Astrocyte (in vitro differentiated cells and primary cell): ENCODE measurements around the gene COL16A1. TPM values are rescaled to one million over a fixed set of nuclear protein-coding genes. Genes with fewer than 3 reads are reported as not detected.
A peak's percentile ranks its signal among the peaks of the same experiment; 100 is the strongest.

ENCODE experiments used
- DNase-seq: peaks from one replicate; pipeline ENCODE4 v3.0.0-alpha.2; 2010; ENCODE audit warnings: low read depth
- FAIRE-seq: peaks from 2 replicates; lab custom pipeline; 2011; peaks lifted over from hg19 to GRCh38; lab: Jason Lieb, UNC
- H2AFZ ChIP-seq: 2 replicates; pipeline ENCODE4 v1.6.0; 2012; ENCODE audit warnings: low read depth, low read length, inconsistent platforms
- H3K27ac ChIP-seq: 2 replicates; pipeline ENCODE4 v1.5.1; 2011; ENCODE audit warnings: low read depth, low read length, inconsistent platforms
- H3K27me3 ChIP-seq: 2 replicates; pipeline ENCODE4 v1.6.0; 2011; ENCODE audit warnings: low read length, inconsistent platforms; ENCODE audit not compliant: insufficient read depth
- H3K36me3 ChIP-seq: 2 replicates; pipeline ENCODE4 v1.5.1; 2011; ENCODE audit warnings: low read length, inconsistent platforms; ENCODE audit not compliant: insufficient read depth
- H3K4me1 ChIP-seq: 2 replicates; pipeline ENCODE4 v1.5.1; 2011; ENCODE audit warnings: low read length, inconsistent platforms; ENCODE audit not compliant: insufficient read depth
- H3K4me2 ChIP-seq: 2 replicates; pipeline ENCODE4 v1.6.0; 2012; ENCODE audit warnings: low read length, inconsistent platforms
- H3K4me3 ChIP-seq: 2 replicates; pipeline ENCODE4 v1.5.1; 2011; ENCODE audit warnings: low read depth, mild to moderate bottlenecking, low read length, inconsistent platforms; ENCODE audit not compliant: insufficient read depth
- H3K79me2 ChIP-seq: 2 replicates; pipeline ENCODE4 v1.6.0; 2012; ENCODE audit warnings: mild to moderate bottlenecking, low read length, inconsistent platforms; ENCODE audit not compliant: insufficient read depth
- H3K9ac ChIP-seq: 2 replicates; pipeline ENCODE4 v1.6.0; 2012; ENCODE audit warnings: mild to moderate bottlenecking, low read length, inconsistent platforms
- H3K9me3 ChIP-seq: 2 replicates; pipeline ENCODE4 v1.5.1; 2012; ENCODE audit warnings: low read depth, mild to moderate bottlenecking, low read length, inconsistent platforms; ENCODE audit not compliant: insufficient read depth
- H4K20me1 ChIP-seq: 2 replicates; pipeline ENCODE4 v1.6.0; 2012; ENCODE audit warnings: low read length, inconsistent platforms; ENCODE audit not compliant: insufficient read depth
- H3K27ac Mint-ChIP-seq: one replicate; pipeline ENCODE4 v1.8.0; 2021; ENCODE audit warnings: mild to moderate bottlenecking, mixed read lengths; ENCODE audit not compliant: unreplicated experiment
- H3K27me3 Mint-ChIP-seq: one replicate; pipeline ENCODE4 v1.8.0; 2021; ENCODE audit warnings: low read depth, mixed read lengths; ENCODE audit not compliant: unreplicated experiment
- H3K36me3 Mint-ChIP-seq: one replicate; pipeline ENCODE4 v1.8.0; 2021; ENCODE audit warnings: low read depth, mixed read lengths; ENCODE audit not compliant: unreplicated experiment
- H3K4me1 Mint-ChIP-seq: one replicate; pipeline ENCODE4 v1.8.0; 2021; ENCODE audit warnings: low read depth, mixed read lengths; ENCODE audit not compliant: unreplicated experiment
- H3K4me3 Mint-ChIP-seq: one replicate; pipeline ENCODE4 v1.8.0; 2021; ENCODE audit warnings: mild to moderate bottlenecking, moderate library complexity, mixed read lengths; ENCODE audit not compliant: unreplicated experiment
- H3K9me3 Mint-ChIP-seq: one replicate; pipeline ENCODE4 v1.8.0; 2021; ENCODE audit warnings: mild to moderate bottlenecking, mixed read lengths; ENCODE audit not compliant: unreplicated experiment
- EZH2 ChIP-seq: IDR thresholded peaks from 2 replicates; pipeline ENCODE4 v1.6.1; 2012; ENCODE audit warnings: mild to moderate bottlenecking, low read length, inconsistent platforms; ENCODE audit not compliant: insufficient read depth
- total RNA-seq: library from RNA; stranded (reverse); gene quantifications from 2 replicates; pipeline ENCODE4 v1.2.1, GENCODE V29; 2021
- TF ChIP-seq, protein P1 (sequence below): IDR thresholded peaks from 2 replicates; pipeline ENCODE4 v1.5.1; 2011; ENCODE audit warnings: low read depth, mild to moderate bottlenecking, inconsistent platforms, low read length, moderate library complexity; ENCODE audit not compliant: insufficient read depth

Gene COL16A1
- total RNA-seq, 1 donor from 2014 or later, result 42.9 TPM

GRCh38 chr1:31671561-31672201 is 32.1 kb downstream of the COL16A1 start:
- no peak overlapping the region for H3K27ac ChIP-seq
- no peak overlapping the region for H3K4me3 ChIP-seq
- H3K4me2 ChIP-seq, result no peak overlapping the region
- FAIRE-seq, result no peak
- peaks cover 17% of the 10 kb centered on the region for H3K4me1 ChIP-seq
- no peaks in the 10 kb centered on the region for H3K27me3 ChIP-seq
- no peak for TF ChIP-seq EZH2
- TF ChIP-seq, protein P1, sequence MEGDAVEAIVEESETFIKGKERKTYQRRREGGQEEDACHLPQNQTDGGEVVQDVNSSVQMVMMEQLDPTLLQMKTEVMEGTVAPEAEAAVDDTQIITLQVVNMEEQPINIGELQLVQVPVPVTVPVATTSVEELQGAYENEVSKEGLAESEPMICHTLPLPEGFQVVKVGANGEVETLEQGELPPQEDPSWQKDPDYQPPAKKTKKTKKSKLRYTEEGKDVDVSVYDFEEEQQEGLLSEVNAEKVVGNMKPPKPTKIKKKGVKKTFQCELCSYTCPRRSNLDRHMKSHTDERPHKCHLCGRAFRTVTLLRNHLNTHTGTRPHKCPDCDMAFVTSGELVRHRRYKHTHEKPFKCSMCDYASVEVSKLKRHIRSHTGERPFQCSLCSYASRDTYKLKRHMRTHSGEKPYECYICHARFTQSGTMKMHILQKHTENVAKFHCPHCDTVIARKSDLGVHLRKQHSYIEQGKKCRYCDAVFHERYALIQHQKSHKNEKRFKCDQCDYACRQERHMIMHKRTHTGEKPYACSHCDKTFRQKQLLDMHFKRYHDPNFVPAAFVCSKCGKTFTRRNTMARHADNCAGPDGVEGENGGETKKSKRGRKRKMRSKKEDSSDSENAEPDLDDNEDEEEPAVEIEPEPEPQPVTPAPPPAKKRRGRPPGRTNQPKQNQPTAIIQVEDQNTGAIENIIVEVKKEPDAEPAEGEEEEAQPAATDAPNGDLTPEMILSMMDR, result no peak
- Mint-ChIP-seq H3K36me3 (peaks cover 32% of the 10 kb centered on the region), H3K9me3 (no peaks in the 10 kb centered on the region), H3K27ac (no peak overlapping the region), H3K27me3 (peaks cover 25% of the 10 kb centered on the region), H3K4me3 (no peak overlapping the region), H3K4me1 (peaks cover 1% of the 10 kb centered on the region)
- no peak overlapping the region for H3K9ac ChIP-seq
- no peak overlapping the region for H2AFZ ChIP-seq
- no peaks in the 10 kb centered on the region for H3K9me3 ChIP-seq
- H3K36me3 ChIP-seq, result peaks cover 5% of the 10 kb centered on the region
- peaks cover 3% of the 10 kb centered on the region for H4K20me1 ChIP-seq
- no peak for DNase-seq
- no peaks in the 10 kb centered on the region for H3K79me2 ChIP-seq

DNA sequence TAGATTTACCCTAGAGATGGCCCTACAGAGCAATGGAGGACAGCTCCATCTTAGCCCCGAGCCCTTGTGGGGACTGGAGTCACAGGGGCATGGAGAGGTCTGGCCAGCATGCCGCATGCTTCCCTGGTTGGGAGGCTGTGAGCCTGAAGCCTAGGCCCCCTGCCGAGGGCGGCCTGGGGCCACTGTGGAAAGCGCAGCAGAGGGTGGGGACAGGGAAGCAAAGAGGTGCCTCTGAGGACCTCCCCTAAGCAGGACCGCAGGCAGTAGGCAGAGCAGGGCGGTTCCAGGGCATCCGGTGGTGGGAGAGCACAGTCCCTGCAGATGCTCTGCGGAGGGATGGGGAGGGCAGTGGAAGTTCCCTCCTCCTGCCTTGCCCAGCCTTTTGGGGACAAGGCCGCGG is 32.7 kb downstream of the COL16A1 start:
- Histone ChIP-seq H3K4me3 (no peak overlapping the region), H3K36me3 (peaks cover 5% of the 10 kb centered on the region), H3K9ac (no peak overlapping the region), H4K20me1 (peaks cover 3% of the 10 kb centered on the region), H3K27me3 (no peaks in the 10 kb centered on the region), H3K4me1 (peaks cover 22% of the 10 kb centered on the region), H3K9me3 (no peaks in the 10 kb centered on the region), H3K27ac (no peak overlapping the region), H2AFZ (no peak overlapping the region), H3K79me2 (no peaks in the 10 kb centered on the region), H3K4me2 (no peak overlapping the region)
- Mint-ChIP-seq H3K27ac (no peak overlapping the region), H3K27me3 (peaks cover 25% of the 10 kb centered on the region), H3K36me3 (peaks cover 34% of the 10 kb centered on the region), H3K9me3 (no peaks in the 10 kb centered on the region), H3K4me1 (peaks cover 6% of the 10 kb centered on the region), H3K4me3 (no peak overlapping the region)
- TF ChIP-seq, protein P1, result no peak
- TF ChIP-seq EZH2, result no peak
- no peak for DNase-seq
- no peak for FAIRE-seq

DNA sequence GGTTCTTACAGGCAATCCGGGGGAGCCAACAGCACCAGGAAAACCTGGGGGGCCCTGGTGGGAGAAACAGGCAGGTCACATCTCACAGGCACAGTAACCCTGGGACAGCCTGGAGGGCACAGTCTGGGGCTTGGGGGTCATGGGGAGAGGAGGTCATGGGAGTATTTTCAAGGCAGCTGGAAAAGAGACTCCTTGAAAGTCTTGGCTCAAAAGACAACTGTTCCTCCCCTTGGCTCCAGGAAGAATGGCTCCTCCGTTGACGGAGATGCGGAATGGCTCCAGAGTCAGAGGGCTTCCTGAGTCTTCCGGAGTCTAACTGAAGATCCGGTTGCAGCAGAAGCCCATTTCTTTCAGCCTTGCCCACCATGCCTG is 33.2 kb downstream of the COL16A1 start:
- TF ChIP-seq, protein P1, result no peak
- no peak for TF ChIP-seq EZH2
- Histone ChIP-seq H3K4me3 (peak overlapping the region; percentile 31), H3K9me3 (no peaks in the 10 kb centered on the region), H2AFZ (peak overlapping the region; percentile 55), H3K79me2 (no peaks in the 10 kb centered on the region), H4K20me1 (peaks cover 3% of the 10 kb centered on the region), H3K9ac (peak overlapping the region; percentile 41), H3K27me3 (no peaks in the 10 kb centered on the region), H3K4me1 (peaks cover 25% of the 10 kb centered on the region), H3K27ac (no peak overlapping the region), H3K36me3 (peaks cover 5% of the 10 kb centered on the region), H3K4me2 (peak overlapping the region; percentile 86)
- peaks cover 7% of the 10 kb centered on the region for H3K4me1 Mint-ChIP-seq
- peaks cover 34% of the 10 kb centered on the region for H3K36me3 Mint-ChIP-seq
- H3K4me3 Mint-ChIP-seq, result no peak overlapping the region
- peak overlapping the region; percentile 47 for H3K27ac Mint-ChIP-seq
- H3K27me3 Mint-ChIP-seq, result peaks cover 25% of the 10 kb centered on the region
- DNase-seq (no peak), FAIRE-seq (no peak)
- no peaks in the 10 kb centered on the region for H3K9me3 Mint-ChIP-seq
